ENCODE data around the gene ASCC1. TPM values are rescaled to one million over a fixed set of nuclear protein-coding genes. Genes with fewer than 3 reads are reported as not detected.

The ASCC1 gene
- polyA plus RNA-seq, 1 donor (not counting 4 experiments of a cell fraction or from before 2014, with no cell fraction given) = 32.9 TPM

DNA sequence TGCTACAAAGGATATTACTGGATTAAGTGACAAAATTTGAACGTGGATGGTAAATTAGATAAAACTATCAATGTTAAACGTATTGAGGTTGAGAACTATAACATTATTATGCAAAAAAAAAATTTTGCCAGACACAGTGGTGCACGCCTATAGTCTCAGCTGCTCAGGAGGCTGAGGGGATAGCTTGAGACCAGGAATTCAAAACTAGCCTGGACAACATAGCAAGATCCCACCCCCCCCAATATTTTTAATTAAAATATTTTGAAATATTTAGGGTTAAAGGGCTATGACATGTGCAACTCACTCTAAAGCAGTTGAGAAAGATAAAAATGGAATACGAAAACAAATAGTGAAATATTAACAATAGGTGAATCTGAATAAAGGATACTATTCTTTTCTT, 45.3 kb downstream of the ASCC1 start:
- Histone ChIP-seq H4K20me1 (ENCODE audit: control insufficient read depth, extremely low read depth, insufficient read depth, low read length) (no peaks in the 10 kb centered on the region), H3K27ac (ENCODE audit: control insufficient read depth, insufficient read depth, low read length) (no peak overlapping the region), H3K9ac (ENCODE audit: control insufficient read depth, extremely low read depth, insufficient read depth, low read length) (no peak overlapping the region), H2AFZ (ENCODE audit: control insufficient read depth, low read length) (no peak overlapping the region), H3K27me3 (ENCODE audit: control insufficient read depth, extremely low read depth, insufficient read depth, low read length) (no peaks in the 10 kb centered on the region), H3K4me3 (ENCODE audit: control insufficient read depth in 2 of 3, extremely low read depth in 1 of 3, insufficient read depth in 2 of 3, low read depth in 1 of 3, low read length in 3 of 3) (no peak overlapping the region), H3K4me2 (ENCODE audit: control insufficient read depth, extremely low read depth, insufficient read depth, low read depth, low read length) (no peak overlapping the region), H3K4me1 (ENCODE audit: control insufficient read depth, extremely low read depth, insufficient read depth, low read length) (peaks cover 34% of the 10 kb centered on the region), H3K9me3 (ENCODE audit: control insufficient read depth, low read depth, low read length) (no peaks in the 10 kb centered on the region), H3K9me1 (ENCODE audit: control insufficient read depth, extremely low read depth, insufficient read depth, low read length) (no peaks in the 10 kb centered on the region), H3K79me2 (ENCODE audit: control insufficient read depth, insufficient read depth, low read length) (no peaks in the 10 kb centered on the region), H3K36me3 (ENCODE audit: control insufficient read depth in 2 of 2, extremely low read depth in 1 of 2, insufficient read depth in 2 of 2, low read length in 2 of 2) (peaks cover 0 to 4% of the 10 kb centered on the region in 2 experiments)
- FAIRE-seq (no peak), DNase-seq (ENCODE audit: low read depth, low spot score) (no peak)
- dilution Hi-C loops (cut with MboI; ENCODE audit: extremely low pct_ligation_motif_present, low sequenced_read_pairs) = no loop called here
- no peak for TF ChIP-seq EZH2 (IDR thresholded peaks at IDR 0.05; ENCODE audit: low read length)
- TF ChIP-seq, protein P1, sequence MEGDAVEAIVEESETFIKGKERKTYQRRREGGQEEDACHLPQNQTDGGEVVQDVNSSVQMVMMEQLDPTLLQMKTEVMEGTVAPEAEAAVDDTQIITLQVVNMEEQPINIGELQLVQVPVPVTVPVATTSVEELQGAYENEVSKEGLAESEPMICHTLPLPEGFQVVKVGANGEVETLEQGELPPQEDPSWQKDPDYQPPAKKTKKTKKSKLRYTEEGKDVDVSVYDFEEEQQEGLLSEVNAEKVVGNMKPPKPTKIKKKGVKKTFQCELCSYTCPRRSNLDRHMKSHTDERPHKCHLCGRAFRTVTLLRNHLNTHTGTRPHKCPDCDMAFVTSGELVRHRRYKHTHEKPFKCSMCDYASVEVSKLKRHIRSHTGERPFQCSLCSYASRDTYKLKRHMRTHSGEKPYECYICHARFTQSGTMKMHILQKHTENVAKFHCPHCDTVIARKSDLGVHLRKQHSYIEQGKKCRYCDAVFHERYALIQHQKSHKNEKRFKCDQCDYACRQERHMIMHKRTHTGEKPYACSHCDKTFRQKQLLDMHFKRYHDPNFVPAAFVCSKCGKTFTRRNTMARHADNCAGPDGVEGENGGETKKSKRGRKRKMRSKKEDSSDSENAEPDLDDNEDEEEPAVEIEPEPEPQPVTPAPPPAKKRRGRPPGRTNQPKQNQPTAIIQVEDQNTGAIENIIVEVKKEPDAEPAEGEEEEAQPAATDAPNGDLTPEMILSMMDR (optimal IDR thresholded peaks at IDR 0.05 in 1 of 3, IDR thresholded peaks at IDR 0.05 in 1 of 3, conservative IDR thresholded peaks at IDR 0.05 in 1 of 3; ENCODE audit: extremely low read depth in 1 of 3, insufficient read depth in 2 of 3, low read length in 3 of 3) = no peak

DNA sequence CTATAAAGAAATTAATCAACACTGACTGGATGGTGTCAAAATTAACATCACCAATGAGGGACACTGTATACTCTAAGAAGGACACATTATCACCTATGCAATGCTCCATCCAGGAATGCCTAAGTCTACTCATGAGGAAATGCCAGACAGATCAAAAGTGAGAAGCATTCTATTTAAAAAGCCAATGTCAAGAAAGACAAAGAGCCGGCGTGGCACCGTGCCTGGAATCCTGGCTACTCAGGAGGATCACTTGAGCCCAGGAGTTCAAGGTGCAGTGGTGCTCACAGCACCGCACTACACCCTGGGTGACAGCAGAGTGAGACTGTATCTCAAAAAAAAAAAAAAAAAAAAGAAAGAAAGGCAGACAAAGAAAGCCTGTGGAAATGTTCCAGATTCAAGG, 45.8 kb downstream of the ASCC1 start:
- Histone ChIP-seq H3K4me2 (ENCODE audit: control insufficient read depth, extremely low read depth, insufficient read depth, low read depth, low read length) (no peak overlapping the region), H3K79me2 (ENCODE audit: control insufficient read depth, insufficient read depth, low read length) (no peaks in the 10 kb centered on the region), H3K4me1 (ENCODE audit: control insufficient read depth, extremely low read depth, insufficient read depth, low read length) (peaks cover 29% of the 10 kb centered on the region), H3K9me1 (ENCODE audit: control insufficient read depth, extremely low read depth, insufficient read depth, low read length) (no peaks in the 10 kb centered on the region), H3K9ac (ENCODE audit: control insufficient read depth, extremely low read depth, insufficient read depth, low read length) (no peak overlapping the region), H3K36me3 (ENCODE audit: control insufficient read depth in 2 of 2, extremely low read depth in 1 of 2, insufficient read depth in 2 of 2, low read length in 2 of 2) (no peaks in the 10 kb centered on the region), H4K20me1 (ENCODE audit: control insufficient read depth, extremely low read depth, insufficient read depth, low read length) (no peaks in the 10 kb centered on the region), H3K27ac (ENCODE audit: control insufficient read depth, insufficient read depth, low read length) (no peak overlapping the region), H2AFZ (ENCODE audit: control insufficient read depth, low read length) (no peak overlapping the region), H3K4me3 (ENCODE audit: control insufficient read depth in 2 of 3, extremely low read depth in 1 of 3, insufficient read depth in 2 of 3, low read depth in 1 of 3, low read length in 3 of 3) (no peak overlapping the region), H3K9me3 (ENCODE audit: control insufficient read depth, low read depth, low read length) (no peaks in the 10 kb centered on the region), H3K27me3 (ENCODE audit: control insufficient read depth, extremely low read depth, insufficient read depth, low read length) (no peaks in the 10 kb centered on the region)
- dilution Hi-C loops (cut with MboI; ENCODE audit: extremely low pct_ligation_motif_present, low sequenced_read_pairs) = no loop called here
- DNase-seq (ENCODE audit: low read depth, low spot score) = no peak
- FAIRE-seq = no peak
- TF ChIP-seq EZH2 (IDR thresholded peaks at IDR 0.05; ENCODE audit: low read length) = no peak
- TF ChIP-seq, protein P1 (optimal IDR thresholded peaks at IDR 0.05 in 1 of 3, IDR thresholded peaks at IDR 0.05 in 1 of 3, conservative IDR thresholded peaks at IDR 0.05 in 1 of 3; ENCODE audit: extremely low read depth in 1 of 3, insufficient read depth in 2 of 3, low read length in 3 of 3) = no peak

Data from keratinocyte (primary cell).